Mammary epithelial cell (primary cell): Measurements from ENCODE around the gene SHD.

Experiments
- EZH2 ChIP-seq: IDR thresholded peaks from 2 replicates; pipeline ENCODE4 v1.6.1; 2012; ENCODE audit warnings: low read length, inconsistent platforms, borderline replicate concordance
- TF ChIP-seq, protein P1 (sequence below), 2 donors: IDR thresholded peaks in 1 of 2; conservative IDR thresholded peaks in 1 of 2; 2 replicates each; pipeline ENCODE4 v1.5.1; 2011 to 2012; ENCODE audit warnings: inconsistent platforms in 2 of 2, low read length in 2 of 2, mild to moderate bottlenecking in 2 of 2, control low read depth in 1 of 2, low read depth in 1 of 2; ENCODE audit not compliant: insufficient read depth in 1 of 2; ENCODE audit errors: extremely low read depth in 1 of 2

DNA sequence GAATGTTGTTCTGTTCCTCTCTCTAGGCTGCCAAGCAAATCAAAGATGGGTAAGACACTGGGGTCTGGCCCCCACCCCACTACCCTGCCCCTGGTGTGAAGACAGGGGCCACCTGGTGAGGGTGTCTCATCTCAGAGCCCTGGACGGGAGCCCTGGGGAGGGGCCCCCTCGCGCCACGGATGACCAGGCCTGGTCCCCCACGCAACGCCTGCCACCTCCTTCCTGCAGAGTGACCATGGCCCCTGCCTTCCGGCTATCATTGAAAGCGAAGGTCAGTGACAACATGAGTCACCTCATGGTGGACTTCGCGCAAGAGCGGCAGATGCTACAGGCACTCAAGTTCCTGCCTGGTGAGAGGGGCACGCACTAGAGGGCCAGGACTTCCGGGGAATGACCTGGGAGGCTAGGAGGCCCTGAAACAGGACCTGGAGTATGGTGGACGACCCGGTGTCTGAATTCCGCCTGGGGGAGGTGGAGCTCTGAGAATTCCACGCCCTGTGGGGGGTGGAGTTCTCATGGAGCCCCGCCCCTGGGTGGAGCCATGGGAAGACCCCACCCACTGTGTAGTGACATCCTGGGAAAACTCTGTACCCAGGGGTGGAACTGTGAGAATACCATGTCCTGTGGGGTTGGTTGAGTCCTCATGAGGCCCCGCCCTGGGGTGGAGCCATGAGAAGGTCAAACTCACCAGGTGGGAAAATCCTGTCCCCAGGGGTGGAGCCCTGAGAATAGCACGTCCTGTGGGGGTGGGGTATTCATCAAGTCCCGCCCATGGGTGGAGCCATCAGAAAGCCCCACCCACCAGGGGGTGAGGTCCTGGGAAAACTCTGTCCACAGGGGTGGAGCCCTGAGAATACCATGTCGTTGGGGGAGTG, 31.4 kb downstream of the SHD start:
- TF ChIP-seq, protein P1, sequence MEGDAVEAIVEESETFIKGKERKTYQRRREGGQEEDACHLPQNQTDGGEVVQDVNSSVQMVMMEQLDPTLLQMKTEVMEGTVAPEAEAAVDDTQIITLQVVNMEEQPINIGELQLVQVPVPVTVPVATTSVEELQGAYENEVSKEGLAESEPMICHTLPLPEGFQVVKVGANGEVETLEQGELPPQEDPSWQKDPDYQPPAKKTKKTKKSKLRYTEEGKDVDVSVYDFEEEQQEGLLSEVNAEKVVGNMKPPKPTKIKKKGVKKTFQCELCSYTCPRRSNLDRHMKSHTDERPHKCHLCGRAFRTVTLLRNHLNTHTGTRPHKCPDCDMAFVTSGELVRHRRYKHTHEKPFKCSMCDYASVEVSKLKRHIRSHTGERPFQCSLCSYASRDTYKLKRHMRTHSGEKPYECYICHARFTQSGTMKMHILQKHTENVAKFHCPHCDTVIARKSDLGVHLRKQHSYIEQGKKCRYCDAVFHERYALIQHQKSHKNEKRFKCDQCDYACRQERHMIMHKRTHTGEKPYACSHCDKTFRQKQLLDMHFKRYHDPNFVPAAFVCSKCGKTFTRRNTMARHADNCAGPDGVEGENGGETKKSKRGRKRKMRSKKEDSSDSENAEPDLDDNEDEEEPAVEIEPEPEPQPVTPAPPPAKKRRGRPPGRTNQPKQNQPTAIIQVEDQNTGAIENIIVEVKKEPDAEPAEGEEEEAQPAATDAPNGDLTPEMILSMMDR (conservative IDR thresholded peaks at IDR 0.05 in 1 of 2, IDR thresholded peaks at IDR 0.05 in 1 of 2; ENCODE audit: extremely low read depth in 1 of 2, insufficient read depth in 1 of 2, low read depth in 1 of 2, low read length in 2 of 2) = no peak
- TF ChIP-seq EZH2 = no peak
